MCF 10A (cell line): ENCODE results near the gene C1QTNF9B. TPM values are rescaled to one million over a fixed set of nuclear protein-coding genes. Genes with fewer than 3 reads are reported as not detected.
"Not testable (repeated sequence)": the region's sequence is repeated elsewhere in the genome, so short reads cannot be mapped to it uniquely, and the experiment has no call there.

Experiments
- BruUV-seq: library from RNA; stranded (reverse); fragments of 400-500 nt; replicated peaks from 2 replicates; lab custom pipeline; 2021; lab: Mats Ljungman, UMichigan
- CTCF ChIA-PET: fragments of 300-600 bp; sonication (Branson Sonifier 250); formaldehyde crosslinking; extraction: SDS; loops from one replicate; lab custom pipeline; 2021; ENCODE audit warnings: antibody characterized with exemption, inconsistent platforms; lab: Yijun Ruan, JAX
- POLR2A ChIA-PET: fragments of 300-600, 350-650 bp; sonication (Branson Sonifier 250); formaldehyde crosslinking; extraction: SDS; loops from one replicate; lab custom pipeline; 2020; ENCODE audit warnings: antibody characterized with exemption, inconsistent platforms; lab: Yijun Ruan, JAX
- DNase-seq: peaks from one replicate; pipeline ENCODE4 v3.0.0-alpha.2; 2018; ENCODE audit not compliant: unreplicated experiment
- H3K27ac Mint-ChIP-seq: one replicate; pipeline ENCODE4 v1.8.0; 2022; ENCODE audit warnings: mild to moderate bottlenecking, low read depth, mixed read lengths; ENCODE audit not compliant: unreplicated experiment
- H3K27me3 Mint-ChIP-seq: one replicate; pipeline ENCODE4 v1.8.0; 2022; ENCODE audit warnings: mixed read lengths; ENCODE audit not compliant: insufficient read depth, unreplicated experiment
- H3K36me3 Mint-ChIP-seq: one replicate; pipeline ENCODE4 v1.8.0; 2022; ENCODE audit warnings: mild to moderate bottlenecking, moderate library complexity, mixed read lengths; ENCODE audit not compliant: insufficient read depth, unreplicated experiment
- H3K4me1 Mint-ChIP-seq: one replicate; pipeline ENCODE4 v1.8.0; 2022; ENCODE audit warnings: mixed read lengths; ENCODE audit not compliant: insufficient read depth, unreplicated experiment
- H3K4me3 Mint-ChIP-seq: one replicate; pipeline ENCODE4 v1.8.0; 2022; ENCODE audit warnings: mild to moderate bottlenecking, moderate library complexity, mixed read lengths; ENCODE audit not compliant: unreplicated experiment
- H3K9me3 Mint-ChIP-seq: one replicate; pipeline ENCODE4 v1.8.0; 2022; ENCODE audit warnings: mixed read lengths; ENCODE audit not compliant: unreplicated experiment
- intact Hi-C: fragments of 100-400 bp; cut with micrococcal nuclease; formaldehyde crosslinking; loops from 2 replicates; pipeline ENCODE4 v1.14.1; 2022
- total RNA-seq: library from RNA; stranded (reverse); gene quantifications from 2 replicates; pipeline ENCODE4 v1.2.3, GENCODE V29; 2022
- TF ChIP-seq, protein P1 (sequence below): fragments of 200-600 bp; IDR thresholded peaks from one replicate; pipeline ENCODE4 v1.8.0; 2022; ENCODE audit warnings: antibody characterized with exemption, mild to moderate bottlenecking; ENCODE audit not compliant: unreplicated experiment

Gene C1QTNF9B
- total RNA-seq, 1 experiment from 2014 or later = not detected

DNA sequence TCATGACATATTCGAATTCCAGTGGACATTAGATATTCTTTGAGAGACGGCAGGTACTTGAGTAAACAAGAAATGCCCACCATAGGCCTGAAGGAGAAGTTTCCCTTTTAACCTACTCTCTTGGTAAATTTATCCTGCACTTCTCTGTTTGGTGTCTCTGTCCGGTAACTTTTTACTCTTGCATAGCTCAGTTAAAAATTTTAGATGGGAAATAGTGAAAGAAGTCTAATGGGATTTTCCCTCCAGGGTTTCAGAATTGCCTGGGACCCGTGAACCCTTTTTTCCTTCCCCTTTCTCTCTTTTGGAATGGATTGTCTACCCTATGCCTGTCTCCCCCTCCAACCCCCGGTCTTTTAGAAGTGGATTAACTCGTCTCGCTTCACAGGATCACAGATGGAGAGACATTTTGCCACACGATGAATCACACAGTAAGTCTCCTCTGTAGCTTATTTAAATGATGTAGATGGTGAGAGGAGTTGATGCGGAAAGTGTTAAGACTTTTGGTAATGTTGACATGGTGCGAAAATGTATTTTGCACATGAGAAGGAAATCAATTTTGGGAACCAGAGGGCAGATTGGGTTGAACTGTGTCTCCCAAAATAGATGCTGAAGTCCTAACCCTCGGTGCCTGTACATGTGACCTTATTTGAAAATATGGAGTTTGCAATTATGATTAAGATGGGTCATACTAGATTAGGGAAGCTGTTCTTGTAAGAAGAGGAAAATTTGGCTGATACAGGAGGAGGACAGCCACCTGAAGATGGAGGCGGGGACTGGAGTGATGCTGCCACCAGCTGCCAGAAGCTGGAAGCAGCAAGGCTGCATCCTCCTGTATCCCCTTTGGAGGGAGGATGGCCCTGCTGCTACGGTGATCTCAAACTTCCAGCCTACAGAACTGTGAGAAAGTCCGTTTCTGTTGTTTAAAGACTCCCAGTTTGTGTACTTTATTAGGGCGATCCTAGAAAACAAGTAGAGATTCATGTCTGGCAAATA lies 7.4 kb downstream of the C1QTNF9B start:
- H3K36me3 Mint-ChIP-seq = no peaks in the 10 kb centered on the region
- POLR2A ChIA-PET = interaction anchor here (0.6 to 3.0 kb wide), 12 partner anchors 11 to 1078 kb away, joined by 3 to 20 read pairs (median 6); no protein-coding TSS in a partner anchor
- BruUV-seq = TSS peak; percentile 47
- CTCF ChIA-PET = interaction anchor here (0.6 to 4.2 kb wide), 23 partner anchors 10 to 522 kb away, joined by 3 to 40 read pairs (median 3); no protein-coding TSS in a partner anchor
- DNase-seq = peak; percentile 18
- H3K4me3 Mint-ChIP-seq = peak overlapping the region; percentile 89
- no peaks in the 10 kb centered on the region for H3K9me3 Mint-ChIP-seq
- TF ChIP-seq, protein P1, sequence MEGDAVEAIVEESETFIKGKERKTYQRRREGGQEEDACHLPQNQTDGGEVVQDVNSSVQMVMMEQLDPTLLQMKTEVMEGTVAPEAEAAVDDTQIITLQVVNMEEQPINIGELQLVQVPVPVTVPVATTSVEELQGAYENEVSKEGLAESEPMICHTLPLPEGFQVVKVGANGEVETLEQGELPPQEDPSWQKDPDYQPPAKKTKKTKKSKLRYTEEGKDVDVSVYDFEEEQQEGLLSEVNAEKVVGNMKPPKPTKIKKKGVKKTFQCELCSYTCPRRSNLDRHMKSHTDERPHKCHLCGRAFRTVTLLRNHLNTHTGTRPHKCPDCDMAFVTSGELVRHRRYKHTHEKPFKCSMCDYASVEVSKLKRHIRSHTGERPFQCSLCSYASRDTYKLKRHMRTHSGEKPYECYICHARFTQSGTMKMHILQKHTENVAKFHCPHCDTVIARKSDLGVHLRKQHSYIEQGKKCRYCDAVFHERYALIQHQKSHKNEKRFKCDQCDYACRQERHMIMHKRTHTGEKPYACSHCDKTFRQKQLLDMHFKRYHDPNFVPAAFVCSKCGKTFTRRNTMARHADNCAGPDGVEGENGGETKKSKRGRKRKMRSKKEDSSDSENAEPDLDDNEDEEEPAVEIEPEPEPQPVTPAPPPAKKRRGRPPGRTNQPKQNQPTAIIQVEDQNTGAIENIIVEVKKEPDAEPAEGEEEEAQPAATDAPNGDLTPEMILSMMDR = no peak
- peak overlapping the region; percentile 67 for H3K27ac Mint-ChIP-seq
- peaks cover 11% of the 10 kb centered on the region for H3K4me1 Mint-ChIP-seq
- H3K27me3 Mint-ChIP-seq = no peaks in the 10 kb centered on the region
- intact Hi-C loops = loop anchor here (5.0 kb wide), 3 partner anchors 313 to 513 kb away; no protein-coding TSS in a partner anchor

DNA sequence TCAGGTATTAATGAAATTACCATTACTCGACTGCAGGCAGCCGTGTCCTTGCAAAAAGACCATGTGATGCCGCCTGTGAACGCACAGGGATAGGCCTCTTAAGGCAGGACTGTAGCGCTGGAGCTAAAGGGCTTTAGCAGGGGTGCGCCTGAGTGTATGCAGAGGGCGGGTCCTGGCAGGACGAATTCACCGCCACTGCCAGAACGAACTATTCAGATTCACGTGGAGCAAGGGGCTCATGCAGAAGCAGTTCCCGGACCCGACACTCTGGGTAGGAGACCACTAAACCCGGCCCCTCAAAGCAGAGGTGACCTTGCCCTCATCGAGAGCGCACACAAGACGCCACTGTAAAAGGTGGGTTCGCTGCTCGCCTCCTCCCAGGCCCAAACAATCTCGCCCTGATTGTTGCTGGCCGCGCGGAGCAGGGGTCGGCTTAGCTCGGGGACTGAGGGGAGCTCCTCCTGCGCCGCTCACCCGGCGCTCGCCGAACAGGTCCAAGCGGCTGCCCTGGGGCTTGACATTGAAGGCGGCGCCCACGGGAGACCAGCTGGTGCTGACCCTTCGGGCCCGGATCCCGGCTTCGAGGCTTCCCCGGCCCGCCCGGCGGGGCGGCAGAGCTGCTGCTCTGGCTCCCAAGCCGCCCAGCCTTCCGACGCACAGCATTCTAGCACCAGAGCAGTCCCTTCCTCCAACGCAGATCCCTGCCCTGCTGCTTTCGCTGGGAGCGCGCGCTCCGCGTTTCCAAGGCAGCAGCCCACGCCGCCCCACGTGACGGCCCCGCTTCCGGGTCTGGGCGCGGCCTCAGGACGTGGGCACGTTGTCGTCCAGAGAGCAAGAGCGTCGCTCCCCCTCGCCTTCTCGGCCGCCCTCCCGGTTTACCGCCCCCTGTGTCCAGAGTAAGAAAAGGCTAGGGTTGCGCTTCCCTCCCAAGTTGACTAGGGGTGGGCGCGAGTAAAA lies 8.4 kb downstream of the C1QTNF9B start, which contains the start of gene MIPEP:
MIPEP (minus strand) TSS at position 743 of the 957 bp plus-strand sequence; CDS start at position 663, 80 bp downstream.
- TF ChIP-seq, protein P1 = peak; percentile 58
- peak within 1 kb of the TSS; percentile 89 for H3K4me3 Mint-ChIP-seq
- H3K27ac Mint-ChIP-seq = peak within 1 kb of the TSS; percentile 67
- DNase-seq = peak; percentile 95
- BruUV-seq = no TSS peak
- CTCF ChIA-PET = interaction anchor here (0.6 to 4.2 kb wide), 20 partner anchors 10 to 511 kb away, joined by 3 to 40 read pairs (median 4); no protein-coding TSS in a partner anchor
- no peaks in the 10 kb centered on the region for H3K9me3 Mint-ChIP-seq
- POLR2A ChIA-PET = interaction anchor here (0.6 to 3.0 kb wide), 23 partner anchors 8 to 1079 kb away, joined by 3 to 20 read pairs (median 4); partner anchors contain the start of genes C1QTNF9B, SPATA13 and TNFRSF19
- H3K4me1 Mint-ChIP-seq = peaks cover 11% of the 10 kb centered on the region
- intact Hi-C loops = loop anchor here (5.0 kb wide), 3 partner anchors 312 to 512 kb away; no protein-coding TSS in a partner anchor
- peaks cover 2% of the 10 kb centered on the region for H3K36me3 Mint-ChIP-seq
- no peaks in the 10 kb centered on the region for H3K27me3 Mint-ChIP-seq

GRCh38 chr13:23884361-23884760 lies 12.9 kb downstream of the C1QTNF9B start:
- H3K27ac Mint-ChIP-seq, H3K9me3 Mint-ChIP-seq, H3K27me3 Mint-ChIP-seq, intact Hi-C loops, DNase-seq, H3K4me3 Mint-ChIP-seq, CTCF ChIA-PET, BruUV-seq, POLR2A ChIA-PET, H3K4me1 Mint-ChIP-seq: not testable (repeated sequence)
- H3K36me3 Mint-ChIP-seq = peaks cover 13% of the 10 kb centered on the region

- DNase-seq = no peak
- CTCF ChIA-PET = no interaction called here
- Mint-ChIP-seq H3K27me3 (no peaks in the 10 kb centered on the region), H3K4me1 (peaks cover 5% of the 10 kb centered on the region), H3K27ac (no peak overlapping the region), H3K36me3 (peaks cover 13% of the 10 kb centered on the region), H3K4me3 (no peak overlapping the region), H3K9me3 (no peaks in the 10 kb centered on the region)
- POLR2A ChIA-PET = no interaction called here
- TF ChIP-seq, protein P1 = no peak
- intact Hi-C loops = no loop called here
- no TSS peak for BruUV-seq
Measured at GRCh38 chr13:23883255-23883654, 14.0 kb downstream of the C1QTNF9B start.

- peaks cover 20% of the 10 kb centered on the region for H3K36me3 Mint-ChIP-seq
- CTCF ChIA-PET, BruUV-seq, H3K27me3 Mint-ChIP-seq, H3K27ac Mint-ChIP-seq, H3K4me1 Mint-ChIP-seq, H3K9me3 Mint-ChIP-seq, DNase-seq, H3K4me3 Mint-ChIP-seq, intact Hi-C loops: not testable (repeated sequence)
- POLR2A ChIA-PET = interaction anchor here (0.6 to 0.7 kb wide), 2 partner anchors 194 to 396 kb away, joined by 3 read pairs; no protein-coding TSS in a partner anchor
Measured at GRCh38 chr13:23881402-23881800, 15.9 kb downstream of the C1QTNF9B start.
